DND-41 (cell line): Measurements from ENCODE around the gene CUBN.

Experiments
- EZH2 ChIP-seq: IDR thresholded peaks from 3 replicates; pipeline ENCODE4 v1.6.1; 2012; ENCODE audit warnings: borderline replicate concordance, low read depth, mild to moderate bottlenecking, moderate library complexity, low read length, inconsistent platforms; ENCODE audit not compliant: severe bottlenecking
- TF ChIP-seq, protein P1 (sequence below): IDR thresholded peaks from 2 replicates; pipeline ENCODE4 v1.5.1; 2012; ENCODE audit warnings: borderline replicate concordance, low read length, moderate library complexity, mild to moderate bottlenecking; ENCODE audit not compliant: poor library complexity, severe bottlenecking; ENCODE audit errors: extremely low read depth

DNA sequence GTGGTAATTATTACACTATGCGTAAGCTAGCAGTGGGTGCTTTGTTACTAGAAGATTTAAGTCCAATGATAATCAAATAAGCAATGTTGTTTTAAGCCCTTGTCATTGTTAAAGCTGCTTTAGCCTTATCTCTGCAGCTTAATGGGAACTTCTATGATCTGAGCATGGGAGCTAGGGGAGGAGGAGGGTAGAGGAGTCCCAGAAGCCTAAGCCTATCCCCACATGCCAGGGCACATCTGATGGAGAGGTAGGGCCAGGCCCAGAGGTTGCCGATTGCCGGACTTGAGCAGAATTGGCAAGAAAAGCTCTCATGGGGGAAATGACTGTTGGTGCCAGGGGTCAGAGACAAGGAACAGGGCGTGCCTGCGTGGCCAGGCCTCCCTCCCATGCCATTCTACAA lies 13.4 kb downstream of the CUBN start:
- TF ChIP-seq, protein P1, sequence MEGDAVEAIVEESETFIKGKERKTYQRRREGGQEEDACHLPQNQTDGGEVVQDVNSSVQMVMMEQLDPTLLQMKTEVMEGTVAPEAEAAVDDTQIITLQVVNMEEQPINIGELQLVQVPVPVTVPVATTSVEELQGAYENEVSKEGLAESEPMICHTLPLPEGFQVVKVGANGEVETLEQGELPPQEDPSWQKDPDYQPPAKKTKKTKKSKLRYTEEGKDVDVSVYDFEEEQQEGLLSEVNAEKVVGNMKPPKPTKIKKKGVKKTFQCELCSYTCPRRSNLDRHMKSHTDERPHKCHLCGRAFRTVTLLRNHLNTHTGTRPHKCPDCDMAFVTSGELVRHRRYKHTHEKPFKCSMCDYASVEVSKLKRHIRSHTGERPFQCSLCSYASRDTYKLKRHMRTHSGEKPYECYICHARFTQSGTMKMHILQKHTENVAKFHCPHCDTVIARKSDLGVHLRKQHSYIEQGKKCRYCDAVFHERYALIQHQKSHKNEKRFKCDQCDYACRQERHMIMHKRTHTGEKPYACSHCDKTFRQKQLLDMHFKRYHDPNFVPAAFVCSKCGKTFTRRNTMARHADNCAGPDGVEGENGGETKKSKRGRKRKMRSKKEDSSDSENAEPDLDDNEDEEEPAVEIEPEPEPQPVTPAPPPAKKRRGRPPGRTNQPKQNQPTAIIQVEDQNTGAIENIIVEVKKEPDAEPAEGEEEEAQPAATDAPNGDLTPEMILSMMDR, result no peak
- no peak for TF ChIP-seq EZH2
